Natural killer cell treated with Interleukin-12 subunit alpha and Interleukin-12 subunit beta and Interleukin-15 and Interleukin-18, amount 100 ng/mL, for 72 hours (primary cell): ENCODE data around the gene ARVCF. TPM values are rescaled to one million over a fixed set of nuclear protein-coding genes. Genes with fewer than 3 reads are reported as not detected.
A peak's percentile ranks its signal among the peaks of the same experiment; 100 is the strongest.

Source experiments
- ATAC-seq, 2 donors: fragments of 150-1000 bp; cut with Tn5 transposase in 1 of 2; sonication (Bioruptor Pico), chemical (Tn5 transposase) in 1 of 2; 2 replicates each; pipeline ENCODE4 v1.10.0; 2021
- DNase-seq: peaks from one replicate; pipeline ENCODE4 v3.0.0; 2022; ENCODE audit warnings: low spot score
- H3K27ac Mint-ChIP-seq, 2 donors: 1 replicate in 1 of 2; 2 replicates in 1 of 2; pipeline ENCODE4 v1.8.0; 2022; ENCODE audit warnings: mixed read lengths in 2 of 2, mild to moderate bottlenecking in 1 of 2, moderate library complexity in 1 of 2
- H3K27me3 Mint-ChIP-seq, 2 donors: 1 replicate in 1 of 2; 2 replicates in 1 of 2; pipeline ENCODE4 v1.8.0; 2022; ENCODE audit warnings: mixed read lengths in 2 of 2
- H3K36me3 Mint-ChIP-seq: one replicate; pipeline ENCODE4 v1.8.0; 2022; ENCODE audit warnings: mixed read lengths
- H3K4me1 Mint-ChIP-seq, 2 donors: 1 replicate in 1 of 2; 2 replicates in 1 of 2; pipeline ENCODE4 v1.8.0; 2022; ENCODE audit warnings: low read depth in 2 of 2, mixed read lengths in 2 of 2, mild to moderate bottlenecking in 1 of 2
- H3K4me3 Mint-ChIP-seq: one replicate; pipeline ENCODE4 v1.8.0; 2022; ENCODE audit warnings: mixed read lengths
- H3K9me3 Mint-ChIP-seq: 2 replicates; pipeline ENCODE4 v1.8.0; 2022; ENCODE audit warnings: mixed read lengths
- total RNA-seq, 2 donors: library from RNA; stranded (reverse); gene quantifications; one replicate each; pipeline ENCODE4 v1.2.3, GENCODE V29; 2022

The ARVCF gene
- total RNA-seq, 2 donors from 2014 or later, result 3.7 to 3.8 TPM

DNA sequence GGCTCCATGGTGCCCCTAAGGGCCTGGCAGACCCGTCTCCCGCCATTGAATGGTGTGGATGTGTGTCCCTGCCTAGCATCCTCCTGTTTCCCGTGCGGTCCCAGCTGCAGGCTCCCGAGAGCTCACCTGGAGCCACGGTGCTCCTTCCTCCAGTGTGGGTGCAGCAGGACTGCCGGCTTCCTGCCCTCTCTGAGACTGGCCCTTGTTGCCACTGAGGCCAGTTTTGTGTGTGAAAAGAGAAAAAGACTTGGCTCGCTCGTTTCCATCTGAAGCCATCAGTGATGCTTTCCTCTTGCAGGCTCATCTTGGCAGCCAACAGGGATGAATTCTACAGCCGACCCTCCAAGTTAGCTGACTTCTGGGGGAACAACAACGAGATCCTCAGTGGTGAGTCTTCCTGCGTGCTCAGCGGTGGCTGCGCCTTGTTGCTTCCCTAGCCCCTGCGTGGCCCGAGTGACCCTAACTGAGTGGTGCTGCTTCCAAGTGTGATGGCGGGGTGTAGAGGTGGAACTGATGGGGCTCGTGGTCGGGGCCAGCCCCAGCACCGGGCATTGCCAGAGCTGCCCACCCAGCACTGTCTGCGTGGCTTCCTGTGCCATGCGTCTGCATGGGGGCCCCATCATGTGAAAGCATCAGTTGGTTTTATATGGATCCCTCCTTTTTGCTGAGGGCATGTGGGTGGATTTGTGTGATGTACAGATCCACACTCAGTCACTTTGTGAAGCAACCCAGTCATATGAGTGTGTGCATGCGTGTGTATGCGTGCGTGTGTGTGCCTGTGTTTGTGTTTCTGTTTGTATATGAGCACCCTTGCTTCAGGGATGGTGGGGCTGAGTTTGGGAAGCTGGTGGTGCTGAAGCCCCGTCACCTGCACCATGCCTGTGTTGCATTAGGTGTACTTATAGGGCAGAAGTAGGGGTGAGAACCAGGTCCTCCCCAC, 26.7 kb upstream of the ARVCF start:
- DNase-seq (no peak), ATAC-seq (no peak)
- Mint-ChIP-seq H3K27me3 (no peaks in the 10 kb centered on the region), H3K36me3 (peaks cover 6% of the 10 kb centered on the region), H3K4me3 (no peak overlapping the region), H3K4me1 (peaks cover 0 to 6% of the 10 kb centered on the region in 2 donors), H3K27ac (no peak overlapping the region), H3K9me3 (no peaks in the 10 kb centered on the region)

GRCh38 chr22:20040327-20041200, 23.9 kb upstream of the ARVCF start:
- peaks cover 1% of the 10 kb centered on the region for H3K36me3 Mint-ChIP-seq
- H3K4me3 Mint-ChIP-seq, result no peak overlapping the region
- H3K9me3 Mint-ChIP-seq, result no peaks in the 10 kb centered on the region
- no peak overlapping the region for H3K27ac Mint-ChIP-seq
- H3K27me3 Mint-ChIP-seq, result no peaks in the 10 kb centered on the region
- no peak for DNase-seq
- ATAC-seq, result peak; percentile 3 to 25
- peaks cover 9 to 12% of the 10 kb centered on the region in 2 donors for H3K4me1 Mint-ChIP-seq

GRCh38 chr22:20039683-20040325, 23.2 kb upstream of the ARVCF start:
- Mint-ChIP-seq H3K9me3 (no peaks in the 10 kb centered on the region), H3K36me3 (no peaks in the 10 kb centered on the region), H3K27me3 (no peaks in the 10 kb centered on the region)

DNA sequence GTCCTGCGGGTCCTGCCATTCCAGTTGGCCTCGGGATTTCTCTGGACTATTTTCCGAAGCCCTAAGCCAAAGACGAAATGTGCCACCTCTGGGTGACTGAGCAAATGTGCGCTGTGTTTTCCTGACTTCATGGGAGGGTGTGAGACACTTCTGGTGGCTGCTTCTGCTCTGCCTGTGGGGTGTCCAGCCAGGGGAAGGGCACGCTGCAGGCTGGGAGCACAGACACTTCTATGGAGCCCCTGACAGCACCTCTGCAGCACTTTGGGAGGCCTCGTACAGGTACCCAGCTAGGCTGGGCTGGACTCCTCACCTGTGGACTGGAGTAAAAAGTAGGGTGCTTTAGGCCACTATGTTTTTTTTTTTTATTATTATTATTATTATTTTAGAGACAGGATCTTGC, 22.0 kb upstream of the ARVCF start:
- no peak overlapping the region for H3K4me3 Mint-ChIP-seq
- peaks cover 21 to 23% of the 10 kb centered on the region in 2 donors for H3K4me1 Mint-ChIP-seq
- ATAC-seq, result no peak
- H3K36me3 Mint-ChIP-seq, result no peaks in the 10 kb centered on the region
- no peak overlapping the region for H3K27ac Mint-ChIP-seq
- no peaks in the 10 kb centered on the region for H3K9me3 Mint-ChIP-seq
- DNase-seq, result no peak
- no peaks in the 10 kb centered on the region for H3K27me3 Mint-ChIP-seq

More at GRCh38 chr22:20039683-20040325, 23.2 kb upstream of the ARVCF start:
- no peak overlapping the region for H3K27ac Mint-ChIP-seq
- peaks cover 16 to 19% of the 10 kb centered on the region in 2 donors for H3K4me1 Mint-ChIP-seq
- H3K4me3 Mint-ChIP-seq, result no peak overlapping the region
- no peak for ATAC-seq
- no peak for DNase-seq

DNA sequence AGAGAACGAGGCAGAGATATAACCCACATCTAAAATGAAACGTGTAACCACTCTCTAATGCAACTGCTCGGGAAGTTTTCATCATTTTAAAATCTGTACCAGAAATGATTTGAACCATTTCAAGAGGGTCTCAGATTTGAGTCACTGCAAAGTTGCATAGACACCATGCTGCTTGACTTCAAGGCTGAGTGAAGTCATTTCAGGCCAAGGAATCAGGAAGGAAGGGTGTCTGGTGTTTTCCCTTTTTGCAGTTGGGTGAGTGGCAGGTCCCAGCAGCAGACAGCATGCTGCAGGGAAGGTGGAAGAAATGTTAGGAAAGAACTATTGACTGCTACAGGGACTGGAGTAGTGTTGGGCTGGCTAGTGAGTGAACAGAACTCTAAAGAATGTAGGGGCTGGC, 20.8 kb upstream of the ARVCF start:
- peaks cover 21 to 23% of the 10 kb centered on the region in 2 donors for H3K4me1 Mint-ChIP-seq
- DNase-seq (no peak), ATAC-seq (peak in 1 of 2 donors; percentile 31)
- no peak overlapping the region for H3K4me3 Mint-ChIP-seq
- no peaks in the 10 kb centered on the region for H3K9me3 Mint-ChIP-seq
- no peaks in the 10 kb centered on the region for H3K36me3 Mint-ChIP-seq
- H3K27me3 Mint-ChIP-seq, result no peaks in the 10 kb centered on the region
- H3K27ac Mint-ChIP-seq, result peak overlapping the region in 1 of 2 donors; percentile 56

DNA sequence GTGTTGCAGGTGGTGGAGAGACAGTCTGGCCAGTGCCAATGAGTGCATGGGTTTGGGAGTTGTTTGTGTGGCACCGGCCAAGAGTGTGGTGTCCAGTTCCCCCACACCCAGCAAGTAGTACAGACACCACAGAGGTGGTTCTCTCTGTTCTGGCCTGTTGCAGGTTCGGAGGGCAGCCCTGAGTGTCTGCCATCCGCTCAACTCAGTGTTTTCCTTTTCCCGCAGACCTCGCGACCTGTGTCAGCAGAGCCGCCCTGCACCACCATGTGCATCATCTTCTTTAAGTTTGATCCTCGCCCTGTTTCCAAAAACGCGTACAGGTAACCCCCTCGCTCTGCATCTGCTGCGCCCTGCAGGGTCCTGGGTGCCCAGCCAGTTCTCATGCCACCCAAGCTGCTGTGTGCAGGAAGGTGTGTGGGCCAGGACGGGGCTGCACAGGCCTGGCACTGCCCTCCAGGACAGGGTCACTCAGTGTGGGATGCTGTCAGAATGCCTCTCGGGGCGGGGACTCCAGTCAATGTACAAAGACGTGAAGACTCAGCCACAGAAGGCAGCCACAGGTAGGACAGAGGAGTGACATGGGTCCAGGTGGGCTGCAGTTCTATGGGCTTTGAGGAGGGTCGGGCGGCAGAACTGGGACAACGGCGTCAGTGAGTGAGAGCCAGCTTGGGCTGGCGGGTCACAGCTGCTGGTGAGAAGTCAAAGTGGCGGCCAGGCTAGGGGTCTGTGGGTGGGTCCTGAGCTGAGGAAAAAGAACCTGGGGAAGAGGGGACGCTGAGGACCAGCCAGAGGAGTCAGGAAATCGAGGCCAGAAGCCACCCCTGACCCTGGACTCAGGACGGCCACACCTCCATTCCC, 20.1 kb upstream of the ARVCF start:
- no peak overlapping the region for H3K4me3 Mint-ChIP-seq
- no peak for DNase-seq
- H3K36me3 Mint-ChIP-seq, result no peaks in the 10 kb centered on the region
- peaks cover 25% of the 10 kb centered on the region in 2 donors for H3K4me1 Mint-ChIP-seq
- peak overlapping the region in 1 of 2 donors; percentile 56 for H3K27ac Mint-ChIP-seq
- H3K27me3 Mint-ChIP-seq, result no peaks in the 10 kb centered on the region
- no peak for ATAC-seq
- H3K9me3 Mint-ChIP-seq, result no peaks in the 10 kb centered on the region

DNA sequence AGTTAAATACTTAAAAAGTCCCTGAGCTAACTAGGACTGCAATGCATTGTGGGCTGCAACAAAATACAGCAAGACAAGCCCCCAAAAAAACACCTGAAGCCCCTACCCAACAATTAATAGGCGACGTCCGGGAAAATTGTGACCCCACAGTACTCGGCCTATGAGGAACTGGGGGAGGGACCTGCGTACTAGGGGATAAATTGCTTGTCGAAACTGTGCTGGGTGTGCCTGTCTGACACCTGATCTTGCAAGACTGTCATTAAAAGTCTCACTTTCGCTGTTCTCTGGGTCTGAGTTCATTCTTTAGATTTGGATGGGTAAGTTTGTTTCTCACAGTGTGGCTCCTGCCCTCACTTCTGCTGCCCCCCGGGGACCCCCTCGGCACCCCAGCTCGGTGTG, 19.5 kb upstream of the ARVCF start:
- H3K27me3 Mint-ChIP-seq, result no peaks in the 10 kb centered on the region
- no peaks in the 10 kb centered on the region for H3K9me3 Mint-ChIP-seq
- H3K27ac Mint-ChIP-seq, result no peak overlapping the region
- peaks cover 30 to 32% of the 10 kb centered on the region in 2 donors for H3K4me1 Mint-ChIP-seq
- no peak overlapping the region for H3K4me3 Mint-ChIP-seq
- ATAC-seq, result no peak
- no peaks in the 10 kb centered on the region for H3K36me3 Mint-ChIP-seq
- DNase-seq, result no peak

GRCh38 chr22:20035375-20036083, 18.9 kb upstream of the ARVCF start:
- Mint-ChIP-seq H3K36me3 (no peaks in the 10 kb centered on the region), H3K9me3 (no peaks in the 10 kb centered on the region), H3K27me3 (no peaks in the 10 kb centered on the region), H3K4me1 (peaks cover 30 to 32% of the 10 kb centered on the region in 2 donors), H3K27ac (no peak overlapping the region), H3K4me3 (no peak overlapping the region)
- ATAC-seq (no peak), DNase-seq (no peak)

DNA sequence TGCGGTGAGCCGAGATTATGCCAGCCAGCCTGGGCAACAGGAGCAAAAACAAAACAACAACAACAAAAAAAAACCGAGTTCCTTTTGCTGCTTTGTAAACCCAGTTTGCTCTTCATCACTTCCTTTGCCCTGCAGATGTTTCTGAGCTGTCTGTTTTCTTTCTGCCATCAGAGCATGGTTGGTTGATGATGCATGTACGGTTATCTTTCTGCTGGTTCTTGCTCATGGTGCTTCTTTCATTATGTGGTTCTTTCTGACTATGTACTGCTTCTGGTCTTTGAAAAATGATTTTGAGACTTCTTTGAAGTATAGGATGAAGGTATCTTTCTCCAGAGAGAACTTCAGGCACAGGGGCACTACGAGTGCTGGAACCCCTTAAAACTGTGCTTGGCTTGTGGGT, 17.5 kb upstream of the ARVCF start:
- no peaks in the 10 kb centered on the region for H3K36me3 Mint-ChIP-seq
- H3K4me3 Mint-ChIP-seq, result no peak overlapping the region
- H3K27ac Mint-ChIP-seq, result no peak overlapping the region
- H3K27me3 Mint-ChIP-seq, result no peaks in the 10 kb centered on the region
- no peak for ATAC-seq
- H3K9me3 Mint-ChIP-seq, result no peaks in the 10 kb centered on the region
- DNase-seq, result no peak
- H3K4me1 Mint-ChIP-seq, result peaks cover 30 to 32% of the 10 kb centered on the region in 2 donors

GRCh38 chr22:20033045-20033706, 16.6 kb upstream of the ARVCF start:
- H3K4me3 Mint-ChIP-seq, result no peak overlapping the region
- DNase-seq (no peak), ATAC-seq (no peak)
- H3K27me3 Mint-ChIP-seq, result no peaks in the 10 kb centered on the region
- no peaks in the 10 kb centered on the region for H3K9me3 Mint-ChIP-seq
- no peaks in the 10 kb centered on the region for H3K36me3 Mint-ChIP-seq
- peaks cover 30 to 35% of the 10 kb centered on the region in 2 donors for H3K4me1 Mint-ChIP-seq
- no peak overlapping the region for H3K27ac Mint-ChIP-seq

- Mint-ChIP-seq H3K36me3 (no peaks in the 10 kb centered on the region), H3K4me1 (peaks cover 27 to 35% of the 10 kb centered on the region in 2 donors), H3K27ac (no peak overlapping the region)
These were observed 15.9 kb upstream of the ARVCF start for GRCh38 chr22:20032407-20032991.

More at GRCh38 chr22:20032407-20032991, 15.9 kb upstream of the ARVCF start:
- Mint-ChIP-seq H3K9me3 (no peaks in the 10 kb centered on the region), H3K27me3 (no peaks in the 10 kb centered on the region), H3K4me3 (no peak overlapping the region)
- no peak for DNase-seq
- ATAC-seq, result peak in 1 of 2 donors; percentile 13
